ENCODE measurements around the gene PIERCE2.

- TF ChIP-seq CTCF (IDR thresholded peaks at IDR 0.05; ENCODE audit: poor library complexity) (no peak), EZH2 (IDR thresholded peaks at IDR 0.05; ENCODE audit: borderline replicate concordance) (no peak)
These were observed 740 bp upstream of the PIERCE2 start for GRCh38 chr15:55407498-55408011.
